Suppressor macrophage treated with lipopolysaccharide for 4 hours (primary cell): ENCODE results near the gene MRPS34.

Experiments
- DNase-seq: peaks from one replicate; pipeline ENCODE4 v3.0.0-alpha.2; 2020

MRPS34 gene

DNA sequence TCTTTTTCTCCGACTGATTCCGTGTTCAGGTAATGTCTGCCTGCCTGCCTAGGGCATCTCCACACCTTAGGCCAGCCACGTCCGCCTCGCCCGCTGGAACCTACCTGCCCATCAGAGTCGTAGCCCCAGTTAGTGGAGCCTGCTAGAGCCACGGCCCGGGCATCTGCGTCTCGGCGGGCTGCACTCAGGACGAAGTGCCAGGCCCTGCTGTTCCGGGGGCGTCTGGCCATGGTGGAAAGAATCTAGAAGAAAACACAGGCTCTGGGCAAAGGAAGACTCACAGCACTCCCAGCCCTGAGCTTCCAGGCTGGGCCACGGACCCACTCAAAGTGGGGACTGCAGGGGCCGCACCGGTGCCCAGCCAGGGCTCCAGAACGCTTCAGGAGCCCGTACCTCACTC is 8.3 kb upstream of the MRPS34 start:
- no peak for DNase-seq

DNA sequence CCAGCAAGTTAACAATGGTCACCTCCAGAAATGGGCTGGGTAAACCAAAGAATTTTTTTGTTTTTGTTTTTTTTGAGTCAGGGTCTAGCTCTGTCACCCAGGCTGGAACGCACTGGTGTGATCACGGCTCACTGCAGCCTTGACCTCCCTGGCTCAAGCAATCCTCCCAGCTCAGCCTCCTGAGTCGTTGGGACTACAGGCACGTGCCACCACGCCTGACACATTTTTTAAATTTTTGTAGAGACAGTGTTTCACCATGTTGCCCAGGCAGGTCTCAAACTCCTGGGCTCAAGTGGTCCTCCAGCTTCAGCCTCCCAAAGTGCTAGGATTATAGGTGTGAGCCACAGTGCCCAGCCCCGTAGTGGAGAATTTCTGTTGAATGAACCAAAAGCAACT is 7.7 kb upstream of the MRPS34 start:
- DNase-seq = no peak

DNA sequence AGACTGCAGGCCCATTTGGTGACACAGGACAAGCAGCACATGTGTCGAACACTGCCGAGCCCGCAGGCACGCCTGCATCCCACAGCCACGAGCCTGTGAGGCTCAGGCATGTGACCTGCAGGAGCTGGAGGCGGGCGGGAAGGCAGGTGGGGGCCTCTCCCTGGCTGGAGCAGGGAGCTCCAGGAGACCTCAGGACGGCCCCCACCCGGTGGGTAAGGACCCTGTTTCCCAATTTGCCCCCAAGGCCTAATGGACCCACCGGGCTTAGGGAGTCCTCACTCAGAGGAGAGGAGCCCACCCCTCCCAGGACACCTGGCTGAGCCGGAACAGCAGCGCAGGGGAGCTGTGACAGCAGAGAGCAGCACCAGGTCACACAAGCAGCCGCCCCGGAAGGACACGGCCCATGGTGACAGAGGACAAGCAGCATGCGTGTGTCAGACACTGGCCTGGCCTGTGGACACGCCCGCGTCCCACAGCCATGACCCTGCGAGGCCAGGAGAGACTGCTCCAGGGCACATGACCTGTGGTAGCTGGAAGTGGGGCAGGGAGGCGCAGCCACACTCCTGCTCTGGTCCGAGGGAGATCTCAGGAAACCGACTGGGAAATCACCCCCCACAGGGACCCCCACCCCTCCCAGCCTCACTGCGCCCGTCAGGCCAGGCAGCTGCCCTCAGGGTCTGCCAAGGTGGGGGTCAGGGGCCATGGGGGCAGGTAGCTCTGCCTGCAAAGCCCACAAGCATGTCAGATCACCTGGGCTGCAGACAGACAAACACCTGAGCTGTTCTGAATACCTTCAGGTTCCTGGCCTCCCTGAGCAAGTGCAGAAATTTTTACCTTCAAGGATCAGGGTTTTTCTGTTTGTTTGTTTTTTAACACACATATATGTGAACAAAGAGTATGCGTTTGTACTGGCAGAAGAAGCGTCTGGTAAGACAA is 7.1 kb upstream of the MRPS34 start:
- no peak for DNase-seq

DNA sequence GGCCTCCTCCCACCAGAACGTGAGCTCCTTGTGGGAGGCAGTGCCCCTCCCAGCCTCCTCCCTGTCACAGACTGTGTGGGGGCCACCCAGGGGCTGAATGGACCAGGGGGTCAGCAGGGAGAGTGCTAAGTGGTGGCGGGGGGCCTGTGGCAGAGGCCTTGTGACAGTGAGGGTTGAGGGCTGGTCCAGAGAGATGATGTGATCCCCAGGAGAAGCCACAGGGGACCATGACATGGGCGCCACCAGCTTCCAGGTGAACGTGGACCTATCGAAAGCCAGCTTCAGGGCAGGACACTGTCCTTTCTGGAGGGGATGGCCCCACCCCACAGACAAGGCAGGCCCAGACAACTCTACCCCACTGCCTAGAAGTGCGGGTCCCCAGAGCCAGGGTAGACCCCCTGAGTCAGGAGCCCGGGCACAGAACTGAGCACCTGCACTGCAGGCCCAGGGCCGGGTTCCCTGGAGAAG is 6.3 kb upstream of the MRPS34 start:
- no peak for DNase-seq

DNA sequence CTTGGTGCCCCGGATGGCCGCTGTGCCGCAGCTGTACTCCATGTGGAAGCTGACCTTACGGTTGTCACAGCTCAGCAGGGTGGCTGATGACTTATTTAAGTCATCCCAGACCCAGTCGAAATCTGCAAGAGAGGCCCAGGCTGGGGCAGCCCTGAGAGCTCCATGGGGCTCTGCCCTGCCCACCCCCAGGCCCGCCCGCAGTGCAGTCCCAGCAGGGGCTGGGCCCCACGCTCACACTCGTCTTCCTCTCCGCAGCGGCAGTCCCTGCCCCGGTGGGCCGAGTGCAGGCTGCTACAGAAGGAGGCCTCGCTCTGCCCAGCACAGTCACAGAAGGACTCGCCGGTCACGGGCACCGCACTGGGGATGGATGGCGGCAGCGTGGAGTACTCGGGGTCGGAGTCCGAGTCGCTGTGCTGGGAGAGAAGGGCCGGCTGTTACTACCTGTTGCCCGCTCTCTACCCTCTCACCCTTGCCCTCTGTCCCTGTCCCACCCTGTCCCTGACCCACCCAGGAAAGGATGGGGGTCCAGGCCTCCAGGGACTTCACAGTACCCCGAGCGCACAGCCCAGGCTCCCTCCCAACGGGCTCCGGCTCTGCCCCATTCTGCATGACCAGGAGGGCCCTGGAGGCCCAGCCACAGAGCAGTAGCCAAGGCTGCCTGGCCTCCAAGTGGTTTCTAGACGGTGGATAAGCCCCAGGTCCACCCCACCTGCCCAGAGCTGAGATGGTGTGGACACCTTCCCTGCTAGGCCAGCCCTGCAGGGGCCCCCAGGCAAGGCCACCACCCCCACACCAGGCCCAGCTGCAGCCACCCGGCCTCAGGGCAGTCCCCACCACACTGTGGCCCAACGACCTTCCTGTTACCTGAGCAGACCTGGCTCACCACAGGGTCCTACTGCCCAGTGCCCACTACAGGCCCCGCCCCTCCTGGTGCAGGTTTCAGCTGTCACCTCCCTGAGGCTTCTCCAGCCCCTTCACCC is 5.6 kb upstream of the MRPS34 start:
- no peak for DNase-seq

DNA sequence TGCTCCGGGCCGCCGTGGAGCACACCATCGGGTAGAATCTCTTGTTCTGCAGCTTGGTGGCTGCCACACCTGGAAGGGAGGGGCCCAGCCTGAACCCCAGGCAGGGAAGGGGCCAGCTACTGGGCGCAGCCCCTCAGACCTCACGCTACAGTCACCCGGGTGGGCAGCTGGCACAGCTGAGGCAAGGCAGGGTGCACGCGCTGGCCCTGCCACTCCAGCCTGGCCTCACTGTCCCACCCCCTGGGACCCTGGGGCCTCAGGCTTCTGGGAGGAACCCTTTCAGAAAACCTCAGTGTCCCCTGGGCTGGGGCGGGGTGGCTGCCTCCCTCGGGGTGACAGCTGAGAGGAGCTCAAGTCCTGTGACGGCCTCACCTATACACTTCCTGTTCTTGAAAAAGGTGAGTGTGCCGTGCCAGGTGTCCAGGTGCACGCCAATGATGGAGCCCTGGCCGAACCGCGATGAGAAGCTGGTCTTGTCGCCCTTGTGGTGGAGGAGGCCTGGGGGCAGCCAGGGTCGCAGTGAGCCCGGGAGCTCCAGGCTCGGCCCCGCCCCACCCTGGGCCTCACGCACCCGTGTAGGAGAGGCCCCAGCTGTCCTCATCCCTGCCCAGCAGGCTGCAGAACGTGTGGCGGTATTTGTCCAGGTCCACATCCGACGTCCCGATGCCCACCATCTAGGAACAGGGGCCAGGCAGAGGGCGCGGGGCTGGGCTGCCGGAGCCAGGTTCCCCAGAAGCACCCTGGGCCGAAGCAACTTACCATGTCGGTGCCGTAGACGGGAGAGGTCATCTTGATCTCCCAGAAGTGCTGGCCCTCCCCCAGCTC is 4.7 kb upstream of the MRPS34 start:
- DNase-seq = no peak

DNA sequence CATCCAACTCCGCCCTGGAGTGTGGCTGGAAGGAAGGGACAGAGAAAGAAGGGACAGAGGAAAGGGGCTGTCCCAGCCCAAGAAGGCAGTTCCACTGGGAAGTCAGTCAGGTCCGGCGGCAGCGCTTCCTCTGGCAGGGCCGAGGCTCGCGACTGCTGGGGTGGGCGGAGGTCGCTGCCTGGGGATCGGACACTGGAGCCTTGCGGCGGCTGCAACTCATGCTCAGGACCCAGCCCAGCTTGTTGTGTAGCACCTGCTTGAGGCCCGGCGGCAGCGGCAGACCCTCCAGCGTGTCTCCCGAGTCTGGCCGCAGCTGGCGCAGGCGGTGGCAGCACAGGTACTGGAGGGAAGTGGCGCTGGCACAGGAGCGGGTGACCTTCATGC is 4.0 kb upstream of the MRPS34 start:
- no peak for DNase-seq

DNA sequence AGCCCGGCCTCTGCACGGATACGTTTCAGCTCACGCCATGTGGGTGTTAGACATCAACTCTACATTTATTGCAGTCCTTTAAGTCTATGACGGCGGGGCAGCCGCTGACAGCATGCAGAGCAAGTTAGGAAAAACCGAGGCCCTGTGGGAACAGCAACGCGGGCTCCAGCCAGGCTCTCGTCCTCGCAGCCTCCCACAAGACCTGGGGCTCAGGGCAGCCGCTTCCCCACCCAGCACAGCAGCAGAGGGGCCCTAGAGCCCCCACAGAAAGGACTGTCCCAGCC is 3.7 kb upstream of the MRPS34 start:
- DNase-seq = no peak

DNA sequence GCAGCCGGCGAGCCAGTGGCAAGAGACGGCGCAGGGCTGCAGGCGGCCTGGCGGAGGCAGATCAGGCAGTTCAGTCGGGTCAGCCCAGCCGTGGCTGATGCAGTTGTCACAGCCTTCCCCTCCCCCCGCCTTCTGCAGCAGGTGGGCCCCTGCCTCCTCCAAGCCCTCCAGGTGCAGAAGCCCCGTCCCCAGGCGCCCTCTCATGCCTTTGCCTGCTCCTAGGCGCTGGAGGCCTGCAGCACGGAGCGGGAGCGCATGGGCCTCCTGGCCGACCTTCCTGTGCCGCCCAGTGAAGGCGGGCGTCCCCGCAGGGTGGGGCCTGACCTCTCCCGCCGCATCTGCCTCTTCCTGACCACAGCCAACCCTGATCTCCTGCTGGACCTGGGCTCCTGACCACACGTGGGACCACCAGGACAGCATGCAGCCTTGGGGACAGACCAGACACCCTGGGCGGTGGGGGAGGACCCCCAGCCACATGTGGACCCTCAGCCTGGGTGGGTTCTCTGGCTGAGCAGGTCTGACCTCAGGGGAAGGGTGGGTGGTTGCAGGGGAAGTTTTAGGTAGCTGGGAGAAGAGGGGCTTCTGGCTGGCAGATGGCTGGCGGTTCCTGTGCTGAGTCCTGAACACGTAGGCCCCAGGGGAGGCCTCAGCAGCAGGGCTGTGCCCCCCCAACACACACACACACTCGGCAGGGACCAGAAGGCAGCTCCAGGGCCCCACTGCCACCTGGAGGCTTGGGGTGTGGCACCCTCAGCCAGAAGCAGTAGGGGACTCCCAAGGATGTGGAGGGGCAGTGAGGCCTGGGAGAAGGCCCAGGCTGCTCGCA is 3.1 kb upstream of the MRPS34 start:
- DNase-seq = no peak

DNA sequence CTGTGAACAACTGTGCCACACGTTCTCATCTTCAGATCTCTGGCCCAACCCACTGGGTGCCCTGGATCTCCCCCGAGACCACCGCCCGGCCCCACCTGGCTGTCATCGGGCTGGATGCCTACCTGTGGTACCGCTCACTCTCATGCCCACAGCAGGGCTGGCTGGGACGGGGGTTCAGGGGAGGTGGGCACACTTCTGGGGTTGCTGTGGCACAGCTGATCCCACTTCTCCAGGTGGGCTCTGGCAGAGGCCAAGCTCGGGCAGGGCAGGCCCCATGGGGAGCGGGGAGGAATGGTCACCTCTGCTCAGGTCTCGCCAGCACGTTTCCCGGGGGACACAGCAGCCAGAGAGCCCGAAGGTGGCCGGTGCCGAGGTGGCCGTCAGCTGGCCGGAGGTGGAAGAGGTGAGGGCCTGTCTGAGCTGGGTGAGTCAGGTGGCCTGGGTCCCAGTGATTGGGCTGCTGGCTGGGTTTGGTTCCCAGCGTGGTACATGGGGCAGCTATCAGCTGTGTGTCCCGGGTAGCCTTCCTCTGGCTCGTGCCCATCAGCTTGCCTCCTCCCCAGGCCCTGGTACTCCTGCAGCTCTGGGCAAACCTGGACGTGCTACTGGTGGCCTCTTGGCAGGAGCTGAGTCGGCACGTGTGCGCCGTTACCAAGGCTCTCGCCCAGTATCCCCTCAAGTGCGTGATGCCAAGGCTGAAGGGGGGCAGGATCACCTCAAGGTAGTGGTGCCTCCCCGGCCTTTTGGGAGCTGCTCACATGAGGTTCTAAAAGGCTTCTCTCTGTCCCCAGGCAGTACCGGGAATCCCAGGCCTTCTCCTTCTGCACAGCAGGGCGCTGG is 2.3 kb upstream of the MRPS34 start:
- DNase-seq = no peak

DNA sequence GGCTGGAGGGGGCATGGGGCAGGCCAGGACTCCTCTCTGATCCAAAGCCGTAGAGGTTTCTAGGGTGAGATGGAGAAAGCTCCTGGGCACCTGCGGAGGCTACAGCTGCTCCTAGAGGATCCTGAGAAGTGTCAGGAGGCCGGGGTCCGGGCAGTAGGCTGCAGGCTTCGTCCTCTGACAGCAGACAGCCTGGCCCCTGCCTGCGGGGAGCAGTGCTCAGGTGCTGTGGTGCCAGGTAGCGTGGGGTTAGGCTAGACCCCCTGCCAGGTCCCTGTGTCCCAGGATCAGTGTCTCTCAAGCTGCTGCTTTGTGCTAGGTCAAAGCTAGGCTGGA is 1.5 kb upstream of the MRPS34 start:
- no peak for DNase-seq

DNA sequence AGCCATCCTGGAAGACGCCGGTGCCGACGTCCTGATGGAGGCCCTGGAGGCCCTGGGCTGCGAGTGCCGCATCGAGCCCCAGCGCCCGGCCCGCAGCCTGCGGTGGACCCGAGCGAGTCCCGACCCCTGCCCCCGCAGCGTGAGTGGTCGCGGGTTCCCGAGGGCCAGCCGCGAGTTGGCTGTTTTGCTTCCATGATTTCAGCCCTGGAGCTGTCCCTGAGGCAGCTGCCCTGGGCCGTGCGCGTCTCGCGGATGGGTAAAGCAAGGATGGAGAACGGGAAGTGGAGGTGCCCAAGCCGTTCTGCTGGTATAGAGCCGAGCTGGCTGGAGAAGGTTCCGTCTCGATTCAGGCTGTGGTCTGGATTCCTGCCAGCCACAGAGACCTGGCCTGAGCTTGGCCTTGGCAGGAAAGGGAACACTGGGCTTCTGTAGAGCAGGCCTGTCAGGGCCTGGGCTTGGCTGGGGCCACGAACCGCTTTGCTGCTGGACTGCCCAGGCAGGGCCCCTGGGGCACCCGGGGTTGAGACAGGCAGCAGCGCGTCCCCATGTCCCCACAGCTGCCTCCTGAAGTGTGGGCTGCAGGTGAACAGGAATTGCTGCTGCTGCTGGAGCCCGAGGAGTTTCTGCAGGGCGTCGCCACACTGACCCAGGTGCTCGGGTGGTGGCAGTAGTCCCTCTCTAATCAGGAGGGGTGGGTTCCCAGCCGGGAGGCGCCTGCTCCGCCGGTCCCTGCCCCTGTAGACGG is 941 bp upstream of the MRPS34 start:
- DNase-seq = peak; percentile 41

DNA sequence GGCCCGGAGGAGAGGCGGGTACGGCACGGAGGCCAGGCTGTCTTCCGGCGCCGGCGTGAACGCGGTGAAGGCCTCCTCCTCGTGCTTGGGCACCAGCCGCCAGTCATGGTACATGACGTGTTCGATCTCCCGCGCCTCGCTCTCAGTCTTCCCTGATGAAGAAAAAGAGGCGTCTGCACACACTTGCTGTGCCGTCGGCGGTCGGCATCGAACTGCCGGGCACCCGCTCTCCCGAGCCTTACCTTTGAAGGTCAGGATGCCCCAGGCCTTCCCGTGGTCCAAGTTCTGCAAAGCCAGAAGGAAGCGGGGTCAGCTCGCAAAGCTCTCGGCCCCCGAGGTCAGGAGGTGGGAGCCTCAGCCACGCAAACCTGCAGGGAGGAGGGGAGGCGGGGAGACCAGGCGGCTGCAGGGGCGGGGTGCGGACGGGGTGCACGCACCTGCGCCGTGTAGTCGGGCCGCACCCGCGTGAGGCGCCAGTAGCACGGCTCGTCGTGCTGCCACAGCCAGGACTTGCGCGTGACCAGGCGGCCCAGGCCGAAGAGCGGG is 499 bp downstream of the MRPS34 start, which contains the start of gene EME2:
TSS of gene EME2 (plus strand) at position 449 of the 546 bp plus-strand sequence. CDS start 418 bp downstream, outside the sequence.
- peak; percentile 19 for DNase-seq

DNA sequence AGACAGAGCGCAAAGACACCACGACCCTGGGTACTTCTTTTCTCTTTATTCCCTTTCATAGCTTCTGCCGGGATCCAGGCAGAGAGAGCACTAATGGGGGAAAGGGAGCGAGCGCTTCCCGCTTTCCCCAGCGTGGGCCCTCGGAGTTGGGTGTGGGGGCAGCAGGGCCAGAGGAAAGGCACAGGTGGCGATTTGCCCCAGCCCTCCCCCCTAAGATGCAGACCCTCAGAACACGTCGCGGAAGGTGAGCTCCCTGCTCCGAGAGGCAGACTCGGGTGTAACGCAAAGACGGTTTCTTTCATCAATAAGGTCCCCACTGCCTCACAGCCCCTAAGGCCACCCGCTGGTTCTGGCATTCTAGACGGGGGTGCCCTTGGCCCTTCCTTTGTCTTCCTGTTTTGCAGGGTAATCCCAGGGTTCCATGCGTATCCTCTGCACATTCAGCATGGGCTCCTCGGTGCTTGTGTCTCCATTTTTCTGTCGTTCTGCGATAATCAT is 1.0 kb downstream of the MRPS34 start:
- DNase-seq = no peak

DNA sequence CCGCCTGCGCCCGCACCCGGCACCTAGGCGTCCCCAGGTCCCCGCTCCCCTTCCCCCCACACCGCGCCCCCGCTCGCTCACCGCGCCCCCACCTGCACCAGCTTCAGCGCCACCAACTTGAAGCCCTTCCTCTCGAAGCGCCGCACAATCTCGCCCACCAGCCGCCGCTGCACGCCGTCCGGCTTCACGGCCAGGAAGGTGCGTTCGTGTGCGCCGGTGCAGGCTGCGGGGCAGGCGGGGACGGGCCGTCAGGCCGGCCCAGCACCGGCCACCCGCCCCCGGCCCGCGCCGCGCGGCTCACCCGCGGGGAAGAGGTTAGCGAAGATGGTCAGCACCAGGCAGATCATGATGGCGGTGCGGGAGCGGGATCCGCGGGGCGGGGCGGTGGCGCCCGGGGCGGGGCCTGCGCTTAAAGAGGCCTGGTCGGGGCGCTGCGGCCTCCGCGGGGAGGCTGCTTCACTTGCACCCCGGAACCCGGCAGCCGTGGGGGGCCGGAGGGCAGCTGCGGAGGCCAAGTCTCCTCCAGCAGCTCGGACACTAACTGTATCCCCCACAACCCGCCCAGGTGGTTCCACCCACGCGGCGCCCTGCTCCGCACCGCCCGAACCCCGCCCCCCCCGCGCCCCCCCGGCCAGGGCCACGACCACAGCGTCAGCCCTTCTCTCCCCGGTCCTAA is 1.6 kb downstream of the MRPS34 start, which contains the start of gene NME3:
TSS of gene NME3 (minus strand) at position 356 of the 676 bp plus-strand sequence. CDS start at position 347, 9 bp downstream.
- peak; percentile 67 for DNase-seq

DNA sequence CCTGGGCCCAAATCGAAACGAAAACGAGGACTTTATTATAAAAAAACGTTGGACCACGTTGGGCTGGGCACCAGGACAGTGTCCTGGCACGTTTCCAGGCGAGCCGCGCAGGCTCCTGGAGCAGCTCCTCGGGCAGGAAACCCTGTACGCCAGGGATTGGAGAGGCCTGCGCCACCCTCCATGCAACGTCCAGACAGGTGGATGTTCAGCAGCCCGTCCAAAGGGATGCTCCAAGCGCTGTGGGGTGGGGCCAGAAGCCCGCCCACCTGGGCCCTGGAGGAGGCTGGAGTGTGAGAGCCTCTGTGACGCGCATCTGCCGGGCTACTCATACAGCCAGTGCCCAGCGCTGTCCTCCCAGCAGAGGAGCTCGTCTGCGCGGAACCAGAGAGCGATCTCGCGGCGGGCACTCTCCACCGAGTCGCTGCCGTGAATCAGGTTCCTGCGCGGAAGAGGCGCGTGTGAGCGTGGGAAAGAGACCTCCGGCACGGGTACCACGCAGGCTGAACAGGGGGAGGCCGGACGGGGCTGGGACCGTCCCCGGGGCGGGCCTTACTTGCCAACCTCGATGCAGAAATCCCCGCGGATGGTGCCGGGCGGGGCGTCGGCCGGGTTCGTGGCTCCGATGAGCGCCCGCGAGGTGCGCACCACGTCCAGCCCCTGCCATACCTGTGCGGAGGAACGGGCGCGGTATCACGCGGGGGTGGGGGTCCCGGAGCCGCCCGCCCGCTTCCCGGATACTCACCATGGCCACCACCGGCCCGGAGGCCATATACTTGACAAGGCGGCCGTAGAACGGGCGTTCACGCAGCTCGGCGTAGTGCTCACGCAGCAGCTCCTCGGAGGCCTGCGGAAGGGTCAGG is 2.4 kb downstream of the MRPS34 start:
- peak; percentile 22 for DNase-seq

DNA sequence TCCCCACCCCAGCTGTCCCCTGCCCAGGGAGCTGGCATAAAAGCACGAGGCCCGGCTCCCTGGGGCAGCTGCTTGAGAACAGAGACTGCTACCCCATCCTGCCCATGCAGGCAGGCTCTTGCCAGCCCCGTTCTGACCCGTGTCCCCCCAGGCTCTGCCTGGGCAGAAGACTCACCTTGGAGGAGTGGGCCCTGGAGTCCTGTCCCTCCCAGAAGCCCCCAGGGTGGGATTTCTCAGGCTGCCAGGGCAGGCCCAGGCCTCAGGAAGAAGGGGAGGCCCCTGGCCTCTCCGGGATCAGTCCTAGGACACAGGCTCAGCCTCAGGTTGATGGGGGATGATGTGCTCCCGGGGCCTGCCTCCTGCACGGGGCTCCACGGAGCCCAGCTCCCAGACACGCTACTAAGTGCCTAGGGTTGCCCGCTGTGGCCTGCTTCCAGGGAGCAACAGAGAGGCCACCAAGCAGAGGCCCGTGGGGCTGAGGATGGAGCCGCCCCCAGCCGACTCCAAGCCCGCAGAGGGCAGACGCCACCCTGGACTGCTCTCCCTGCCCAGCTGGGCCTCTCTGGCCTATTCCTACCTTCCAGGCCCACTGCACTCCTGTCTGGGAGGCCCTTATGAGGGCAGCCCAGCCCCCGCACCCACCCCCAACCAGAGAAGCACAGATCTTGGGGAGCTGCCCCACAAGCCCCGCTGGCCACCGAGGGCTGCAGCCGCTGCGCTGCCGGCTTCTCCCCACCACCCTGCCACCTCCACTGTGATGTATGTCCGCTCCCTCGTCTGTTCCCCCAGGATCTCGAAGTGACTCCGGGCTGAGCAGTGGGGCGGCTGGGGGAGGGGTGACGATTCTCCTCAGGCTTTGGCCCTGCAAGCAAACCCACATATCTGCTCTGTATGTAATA is 3.3 kb downstream of the MRPS34 start:
- DNase-seq = no peak
